Subcutaneous abdominal adipose tissue (tissue), 5 donors: Measurements from ENCODE around the gene NBPF1.
"Not testable (repeated sequence)": the region's sequence is repeated elsewhere in the genome, so short reads cannot be mapped to it uniquely, and the experiment has no call there.

Experiments used
- H3K27ac ChIP-seq: one replicate; pipeline ENCODE4 v1.7.0; 2013; ENCODE audit warnings: low read depth, mild to moderate bottlenecking, inconsistent platforms, low read length, moderate library complexity
- H3K27me3 ChIP-seq, 5 donors: one replicate each; pipeline ENCODE4 v1.7.0; 2013; ENCODE audit warnings: low read length in 5 of 5, inconsistent platforms in 1 of 5; ENCODE audit not compliant: control insufficient read depth in 5 of 5, insufficient read depth in 4 of 5
- H3K36me3 ChIP-seq, 5 donors: one replicate each; pipeline ENCODE4 v1.7.0; 2013; ENCODE audit warnings: low read length in 5 of 5; ENCODE audit not compliant: control insufficient read depth in 5 of 5, insufficient read depth in 5 of 5
- H3K4me1 ChIP-seq, 5 donors: one replicate each; pipeline ENCODE4 v1.7.0; 2013; ENCODE audit warnings: low read length in 5 of 5, mild to moderate bottlenecking in 3 of 5, moderate library complexity in 1 of 5; ENCODE audit not compliant: control insufficient read depth in 5 of 5, insufficient read depth in 5 of 5
- H3K4me3 ChIP-seq, 5 donors: one replicate each; pipeline ENCODE4 v1.7.0; 2013; ENCODE audit warnings: low read length in 5 of 5, low read depth in 1 of 5
- H3K9ac ChIP-seq, 5 donors: one replicate each; pipeline ENCODE4 v1.7.0; 2013; ENCODE audit warnings: low read length in 5 of 5, mild to moderate bottlenecking in 4 of 5, moderate library complexity in 3 of 5
- H3K9me3 ChIP-seq, 5 donors: one replicate each; pipeline ENCODE4 v1.7.0; 2013; ENCODE audit warnings: low read length in 5 of 5; ENCODE audit not compliant: control insufficient read depth in 5 of 5
- donor health status: healthy.
- donor health status: healthy.
- donor health status: healthy.
- donor health status: healthy.
- donor health status: healthy.

Gene NBPF1

DNA sequence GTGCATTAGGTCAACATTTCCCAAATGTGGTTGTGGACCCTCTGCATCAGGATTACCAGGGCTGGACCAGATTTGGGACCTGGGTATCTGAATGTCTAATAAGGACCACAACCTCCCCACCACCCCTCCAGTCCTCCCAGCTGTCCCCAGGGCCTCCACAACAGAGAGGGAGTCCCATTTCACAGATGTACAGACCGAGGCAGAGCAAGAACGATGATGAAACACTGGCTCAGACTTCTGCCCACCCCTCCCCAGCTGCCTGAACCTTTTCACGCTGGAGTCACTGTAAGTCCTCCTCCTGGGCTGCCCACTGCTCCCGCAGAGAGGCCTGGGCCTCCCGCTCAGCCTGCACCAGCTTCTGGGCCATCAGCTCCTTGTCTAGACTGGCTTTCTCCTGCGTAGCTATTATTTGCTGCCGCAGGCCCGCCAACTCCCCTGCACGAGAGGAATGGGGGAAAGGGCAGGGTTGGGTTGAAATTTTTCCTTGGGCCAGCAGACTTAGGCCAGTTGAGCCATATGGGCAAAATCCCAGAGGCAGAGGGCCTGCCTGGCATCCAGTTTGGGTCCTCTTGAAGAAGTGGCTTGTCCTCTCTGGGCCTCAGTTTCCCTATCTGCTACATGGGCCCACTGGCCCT, 8.4 kb upstream of the NBPF1 start:
- not testable (repeated sequence) for H3K4me1 ChIP-seq, H3K27ac ChIP-seq, H3K9ac ChIP-seq, H3K27me3 ChIP-seq, H3K9me3 ChIP-seq, H3K4me3 ChIP-seq
- H3K36me3 ChIP-seq: peaks cover 5 to 81% (median 63%) of the 10 kb centered on the region in 5 donors

DNA sequence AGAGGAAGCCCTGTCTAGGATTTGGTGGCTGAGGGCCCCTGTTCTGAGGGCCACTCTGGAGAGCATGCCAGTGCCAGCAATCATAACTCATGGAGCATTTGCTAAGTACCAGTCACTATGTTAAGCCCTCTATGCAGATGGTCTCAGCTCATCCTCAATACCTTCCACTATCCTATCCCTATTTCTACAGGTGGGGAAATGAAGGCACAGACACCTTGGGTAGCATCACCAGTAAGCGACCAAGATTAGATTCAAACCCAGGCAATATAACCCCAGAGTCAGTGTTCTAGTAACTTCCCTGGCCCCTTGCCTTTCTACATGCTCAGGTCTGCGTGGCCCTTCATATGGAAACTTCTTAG, 7.9 kb upstream of the NBPF1 start:
- Histone ChIP-seq H3K27me3 (no peaks in the 10 kb centered on the region), H3K4me3 (no peak overlapping the region), H3K27ac (no peak overlapping the region), H3K9ac (no peak overlapping the region), H3K36me3 (peaks cover 5 to 76% (median 59%) of the 10 kb centered on the region in 5 donors), H3K4me1 (peaks cover 0 to 10% (median 2%) of the 10 kb centered on the region in 5 donors), H3K9me3 (no peaks in the 10 kb centered on the region)

DNA sequence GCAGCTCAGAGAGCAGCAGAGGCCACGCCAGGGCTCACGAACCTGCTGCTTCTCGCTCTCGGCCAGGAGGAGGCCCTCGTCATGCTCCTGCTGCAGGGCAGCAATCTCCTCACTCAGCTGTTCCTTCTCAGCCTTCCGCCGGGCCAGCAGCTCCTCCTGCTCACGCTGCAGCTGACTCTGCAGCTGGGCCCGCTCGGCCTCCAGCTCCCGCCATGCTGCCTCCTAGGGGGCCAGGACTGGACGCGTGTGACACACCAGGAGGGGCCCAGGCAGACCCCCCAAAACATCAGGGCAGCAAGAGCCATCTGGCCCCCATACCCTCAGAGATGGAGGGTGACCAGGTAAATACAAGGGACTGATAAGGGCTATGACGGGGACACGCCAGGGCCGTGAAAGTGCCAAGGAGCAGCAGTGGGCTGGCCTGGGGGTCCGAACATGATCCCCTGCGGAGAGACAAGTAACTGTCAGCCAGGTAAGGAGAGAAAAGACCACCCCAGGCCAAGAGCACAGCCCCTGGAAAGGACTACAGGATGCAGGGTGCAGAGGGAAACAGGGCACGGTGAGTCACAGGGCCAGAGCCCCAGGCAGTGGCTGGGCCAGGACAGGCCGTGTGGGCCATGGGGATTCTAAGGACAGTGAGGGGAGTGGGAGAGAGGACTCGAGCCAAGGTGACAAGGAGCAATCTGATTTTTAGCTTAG, 6.6 kb upstream of the NBPF1 start:
- H3K27me3 ChIP-seq, H3K4me3 ChIP-seq, H3K27ac ChIP-seq, H3K4me1 ChIP-seq, H3K9ac ChIP-seq, H3K9me3 ChIP-seq: not testable (repeated sequence)
- peaks cover 5 to 65% (median 48%) of the 10 kb centered on the region in 5 donors for H3K36me3 ChIP-seq

DNA sequence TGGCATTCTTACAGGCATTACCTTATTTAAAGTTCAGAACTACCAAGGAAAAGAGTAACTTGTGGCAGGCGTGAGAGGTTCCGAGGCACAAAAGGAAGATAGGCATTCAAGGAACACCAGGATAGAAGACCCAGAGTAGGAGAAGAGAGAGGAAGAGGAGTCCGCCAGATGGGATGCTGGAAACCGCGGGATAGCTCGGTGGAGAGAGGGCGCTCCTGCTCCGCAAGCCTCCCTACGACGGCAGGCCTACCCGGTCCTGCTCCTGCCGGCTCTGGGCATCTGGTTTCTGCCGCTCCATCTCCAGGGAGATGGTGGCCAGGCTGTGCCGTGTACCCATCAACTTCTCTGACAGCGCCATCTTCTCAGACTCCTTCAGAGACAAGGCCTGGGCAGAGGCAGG, 5.4 kb upstream of the NBPF1 start:
- no peak overlapping the region for H3K9ac ChIP-seq
- H3K27me3 ChIP-seq: no peaks in the 10 kb centered on the region
- H3K9me3 ChIP-seq: no peaks in the 10 kb centered on the region
- no peak overlapping the region for H3K27ac ChIP-seq
- peaks cover 5 to 53% (median 38%) of the 10 kb centered on the region in 5 donors for H3K36me3 ChIP-seq
- peaks cover 2 to 14% (median 5%) of the 10 kb centered on the region in 5 donors for H3K4me1 ChIP-seq
- no peak overlapping the region for H3K4me3 ChIP-seq

DNA sequence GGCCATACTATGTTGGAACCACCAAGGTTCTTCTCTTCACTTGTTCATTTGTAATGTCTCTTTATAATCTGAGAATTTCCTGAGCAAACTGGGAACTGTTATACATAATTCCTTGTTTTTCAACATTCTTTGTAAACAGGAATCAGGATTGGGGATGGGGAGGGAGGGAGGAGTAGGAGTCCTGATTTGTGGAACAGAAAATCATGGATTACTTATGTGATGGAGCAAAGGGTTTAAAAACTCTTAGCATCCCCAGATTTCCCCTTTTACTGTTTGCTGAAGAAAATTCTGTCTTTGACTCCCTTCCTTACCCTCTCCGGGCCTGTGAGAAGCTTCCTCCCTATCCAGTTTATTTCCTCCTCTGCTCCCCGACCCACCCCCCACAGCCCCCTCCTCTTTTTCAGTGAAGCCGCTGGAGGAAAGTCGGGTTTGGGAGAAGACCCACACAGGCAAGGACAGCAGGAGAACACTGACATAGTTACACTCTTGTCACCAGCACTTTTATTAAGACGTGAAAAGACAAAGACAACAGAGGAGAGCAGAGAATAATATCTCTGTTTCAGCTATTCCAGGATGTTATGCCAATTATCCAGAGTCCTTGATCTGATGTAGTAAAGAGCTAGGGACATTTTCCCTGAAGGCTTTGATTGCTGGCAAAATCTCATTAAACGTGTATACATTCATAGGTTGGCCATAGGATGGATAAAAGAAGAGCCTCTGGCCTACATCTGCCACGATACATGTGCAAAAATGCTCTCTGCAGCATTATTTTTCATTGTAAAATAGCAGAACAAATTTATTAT, 4.6 kb upstream of the NBPF1 start:
- Histone ChIP-seq H3K27me3 (no peaks in the 10 kb centered on the region), H3K27ac (no peak overlapping the region), H3K4me1 (peaks cover 2 to 17% (median 8%) of the 10 kb centered on the region in 5 donors), H3K9me3 (no peaks in the 10 kb centered on the region), H3K9ac (peak overlapping the region in 3 of 5 donors; percentile 12 to 37 (median 30)), H3K4me3 (no peak overlapping the region), H3K36me3 (peaks cover 5 to 46% (median 31%) of the 10 kb centered on the region in 5 donors)

DNA sequence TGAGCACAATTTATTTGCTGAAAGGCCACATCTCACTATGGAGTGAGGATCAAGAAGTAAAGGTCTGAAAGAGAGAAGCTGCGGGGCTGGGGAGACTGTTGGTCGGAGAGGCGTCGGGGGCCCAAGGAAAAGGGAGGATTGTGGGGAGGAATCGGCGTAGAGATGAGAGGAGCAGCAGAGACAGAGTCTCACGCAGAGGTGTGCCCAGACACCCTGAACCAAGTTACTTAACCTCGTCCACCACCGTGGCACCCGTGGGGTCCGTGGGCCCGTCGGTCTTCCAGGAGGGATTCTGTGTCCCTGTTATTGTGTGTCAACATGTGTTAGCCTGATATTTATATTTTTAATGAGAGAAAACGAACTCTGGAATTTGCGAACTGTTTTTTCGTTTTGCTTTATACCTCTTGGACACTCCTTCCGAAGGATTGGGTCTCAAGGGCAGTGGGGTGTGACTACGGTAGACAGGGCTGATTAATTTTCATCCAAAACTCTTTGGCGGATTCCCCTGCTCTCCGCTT, 3.8 kb upstream of the NBPF1 start:
- H3K4me3 ChIP-seq: no peak overlapping the region
- H3K4me1 ChIP-seq: peaks cover 2 to 25% (median 17%) of the 10 kb centered on the region in 5 donors
- H3K27ac ChIP-seq: no peak overlapping the region
- H3K9me3 ChIP-seq: no peaks in the 10 kb centered on the region
- H3K36me3 ChIP-seq: peaks cover 5 to 38% (median 25%) of the 10 kb centered on the region in 5 donors
- H3K9ac ChIP-seq: peak overlapping the region in 2 of 5 donors; percentile 1 to 9
- no peaks in the 10 kb centered on the region for H3K27me3 ChIP-seq

DNA sequence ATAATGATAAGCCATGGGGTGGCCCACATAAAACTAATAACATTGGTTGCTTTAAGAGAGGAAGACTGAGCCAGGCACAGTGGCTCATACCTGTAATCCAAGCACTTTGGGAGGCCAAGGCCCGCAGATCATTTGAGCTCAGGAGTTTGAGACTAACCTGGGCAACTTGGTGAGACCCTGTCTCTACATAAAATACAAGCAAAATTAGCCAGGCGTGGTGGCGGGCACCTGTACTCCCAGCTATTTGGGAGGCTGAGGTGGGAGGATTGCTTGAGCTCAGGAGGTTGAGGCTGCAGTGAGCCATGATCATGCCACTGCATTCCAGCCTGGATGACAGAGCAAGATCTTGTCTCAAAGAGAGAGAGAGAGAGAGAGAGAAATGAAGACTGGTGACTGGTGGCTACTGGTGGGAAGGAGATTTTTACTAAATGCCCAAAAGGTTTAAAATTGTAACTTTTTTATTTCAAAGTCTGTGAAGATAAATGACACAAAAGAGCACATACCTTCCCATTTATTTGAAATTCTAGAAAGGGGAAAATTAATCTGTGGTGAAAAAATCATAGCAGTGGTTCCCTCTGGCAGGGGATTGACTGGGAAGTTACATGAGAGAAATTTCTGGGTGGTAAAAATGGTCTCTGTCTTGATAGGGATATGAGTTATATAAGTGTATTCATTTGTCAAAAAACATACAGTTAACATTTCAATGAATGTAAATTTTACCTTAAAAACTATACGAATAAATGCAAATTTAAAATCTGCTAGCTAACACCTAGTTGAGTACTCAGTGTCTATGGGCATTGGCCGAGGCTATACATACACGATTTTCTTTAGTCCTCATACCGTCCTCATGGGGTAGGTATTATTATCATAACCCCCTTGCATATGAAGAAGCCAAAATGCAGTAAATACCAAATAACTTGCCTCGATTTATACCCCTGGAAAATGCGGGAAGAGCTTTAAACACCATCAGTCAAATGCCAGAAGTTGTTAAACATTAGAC, 2.2 kb upstream of the NBPF1 start:
- Histone ChIP-seq H3K36me3 (peaks cover 5 to 26% (median 15%) of the 10 kb centered on the region in 5 donors), H3K4me3 (no peak overlapping the region), H3K4me1 (peaks cover 0 to 25% (median 23%) of the 10 kb centered on the region in 5 donors), H3K9me3 (no peaks in the 10 kb centered on the region), H3K9ac (no peak overlapping the region), H3K27ac (no peak overlapping the region), H3K27me3 (no peaks in the 10 kb centered on the region)

DNA sequence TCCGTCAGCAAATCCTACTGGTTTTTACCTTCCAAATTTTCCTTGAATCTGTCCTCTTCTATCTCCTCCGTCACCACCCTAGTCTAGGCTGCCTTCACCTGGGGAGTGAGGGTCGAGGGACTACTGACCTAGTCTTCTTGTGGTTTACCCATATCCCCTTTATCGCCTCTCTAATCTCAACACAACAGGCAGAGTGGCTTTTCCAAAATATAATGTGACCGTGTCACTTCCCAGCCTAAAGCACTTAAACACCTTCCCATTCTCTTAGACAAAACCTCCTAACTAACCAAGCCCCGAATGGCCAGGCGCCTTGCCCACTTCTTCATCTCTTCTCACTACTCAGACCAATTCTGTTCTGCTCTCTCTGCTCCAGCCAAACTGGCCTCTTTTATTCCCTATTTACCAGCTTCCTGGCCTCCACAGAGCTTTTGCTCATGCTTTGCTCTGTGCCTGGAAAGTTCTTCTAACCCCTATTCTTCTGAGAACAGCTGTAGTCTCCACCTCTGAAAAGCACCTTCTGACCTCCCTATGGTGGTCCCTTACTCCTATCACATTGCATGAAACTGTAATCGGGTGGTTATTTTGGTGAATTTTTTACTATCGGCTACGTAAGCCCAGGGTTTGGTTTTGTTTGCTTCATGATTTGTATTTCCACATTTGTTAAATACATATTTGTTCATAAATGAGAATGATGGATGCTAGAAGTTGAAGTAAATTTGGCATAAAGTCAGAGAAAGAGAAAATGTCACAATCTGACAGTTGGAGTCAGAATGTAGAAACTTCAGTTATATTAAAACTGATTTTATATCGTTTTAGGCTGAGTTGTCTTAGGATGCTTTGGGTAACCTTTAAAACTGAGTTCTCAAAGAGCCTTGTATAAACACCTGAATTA, 1.2 kb upstream of the NBPF1 start:
- Histone ChIP-seq H3K27ac (no peak overlapping the region), H3K9me3 (no peaks in the 10 kb centered on the region), H3K9ac (peak overlapping the region in 2 of 5 donors; percentile 76 to 89), H3K36me3 (peaks cover 5 to 18% (median 10%) of the 10 kb centered on the region in 5 donors), H3K27me3 (no peaks in the 10 kb centered on the region), H3K4me3 (no peak overlapping the region), H3K4me1 (peaks cover 0 to 25% (median 23%) of the 10 kb centered on the region in 5 donors)
